ENCODE measurements around the gene EIF2S2.

DNA sequence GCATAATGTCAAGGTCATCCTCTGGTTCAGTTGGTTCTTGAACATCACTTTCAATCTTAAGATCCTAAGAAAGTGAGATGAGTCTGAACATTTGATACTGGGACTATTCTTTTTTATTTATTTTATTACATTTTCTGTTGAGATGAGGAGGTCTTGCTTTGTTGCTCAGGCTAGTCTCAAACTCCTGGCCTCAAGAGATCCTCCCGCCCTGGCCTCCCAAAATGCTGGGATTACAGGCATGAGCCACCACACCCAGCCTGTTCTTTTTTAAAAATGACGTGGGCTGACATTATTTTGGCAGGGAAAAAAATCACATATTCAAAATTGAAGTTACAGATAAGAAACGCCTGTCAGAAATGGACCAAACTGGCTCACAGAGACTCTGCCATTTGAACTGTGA lies 13.5 kb downstream of the EIF2S2 start:
- TF ChIP-seq RAD21 (conservative IDR thresholded peaks at IDR 0.05 in 1 of 2, IDR thresholded peaks at IDR 0.05 in 1 of 2) = no peak
- no peak for TF ChIP-seq CTCF (IDR thresholded peaks at IDR 0.05)
- TF ChIP-seq ZNF302 (CRISPR knock-in tag; IDR thresholded peaks at IDR 0.05) = no peak
- TF ChIP-seq POLR2A (IDR thresholded peaks at IDR 0.05; ENCODE audit: low read length) = no peak
- TF ChIP-seq MYC (IDR thresholded peaks at IDR 0.05; ENCODE audit: borderline replicate concordance, low read length) = no peak
- TF ChIP-seq CBX2 (IDR thresholded peaks at IDR 0.05; ENCODE audit: borderline replicate concordance, low read depth) = no peak
- TF ChIP-seq HEYL (CRISPR knock-in tag; IDR thresholded peaks at IDR 0.05) = no peak

Data from A549 (cell line).